Retinal pigment epithelial cell (primary cell): ENCODE measurements around the gene FRMD8.

ENCODE experiments used
- DNase-seq: peaks from one replicate; pipeline ENCODE4 v3.0.0-alpha.2; 2010; ENCODE audit warnings: low read depth
- H3K4me3 ChIP-seq: 2 replicates; pipeline ENCODE4 v1.5.1; 2011; ENCODE audit warnings: mild to moderate bottlenecking, low read length, control low read depth, moderate library complexity
- TF ChIP-seq, protein P1 (sequence below): conservative IDR thresholded peaks from 2 replicates; pipeline ENCODE4 v1.5.1; 2011; ENCODE audit warnings: low read depth, low read length, control low read depth, inconsistent platforms

Gene FRMD8

DNA sequence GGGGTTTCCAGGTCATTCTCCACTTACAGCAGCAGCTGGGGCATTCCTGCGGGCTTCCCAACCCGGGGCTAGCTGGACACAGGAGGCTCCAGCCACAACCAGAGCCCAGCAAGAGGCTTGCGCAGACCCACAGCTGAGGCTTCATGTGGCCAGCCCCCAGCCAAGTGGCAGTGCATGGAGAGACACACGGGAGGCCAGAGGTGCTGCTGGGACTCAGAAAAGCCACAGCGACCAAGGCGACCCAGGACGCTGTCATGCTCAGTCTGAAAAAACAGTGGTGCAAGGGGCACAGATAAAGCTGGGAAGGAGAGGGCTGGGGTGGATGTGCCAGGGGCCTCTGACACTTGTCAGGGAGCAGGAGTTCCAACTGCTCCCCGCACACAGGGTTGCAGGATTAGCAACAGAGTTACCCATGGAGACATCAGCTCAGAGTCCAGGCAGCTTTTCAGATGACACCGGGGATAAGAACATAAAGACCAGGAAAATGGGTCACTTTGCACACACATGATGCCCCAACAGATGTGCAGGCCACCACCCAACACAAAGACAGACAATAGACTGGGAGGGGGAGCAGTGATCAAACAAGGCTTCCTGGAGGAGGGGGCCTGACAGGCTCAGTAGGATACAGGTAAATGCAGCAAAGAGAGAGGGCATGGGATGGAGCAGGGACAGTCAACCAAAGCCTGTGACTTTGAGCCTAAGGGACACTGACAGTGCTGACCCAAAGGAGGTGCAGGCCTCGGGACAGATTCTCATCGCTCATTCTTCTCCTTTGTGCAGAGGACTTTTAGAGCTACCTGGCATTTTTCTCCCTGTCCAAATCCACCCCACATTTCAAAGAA is 29.3 kb downstream of the FRMD8 start:
- peak overlapping the region; percentile 40 for H3K4me3 ChIP-seq
- TF ChIP-seq, protein P1, sequence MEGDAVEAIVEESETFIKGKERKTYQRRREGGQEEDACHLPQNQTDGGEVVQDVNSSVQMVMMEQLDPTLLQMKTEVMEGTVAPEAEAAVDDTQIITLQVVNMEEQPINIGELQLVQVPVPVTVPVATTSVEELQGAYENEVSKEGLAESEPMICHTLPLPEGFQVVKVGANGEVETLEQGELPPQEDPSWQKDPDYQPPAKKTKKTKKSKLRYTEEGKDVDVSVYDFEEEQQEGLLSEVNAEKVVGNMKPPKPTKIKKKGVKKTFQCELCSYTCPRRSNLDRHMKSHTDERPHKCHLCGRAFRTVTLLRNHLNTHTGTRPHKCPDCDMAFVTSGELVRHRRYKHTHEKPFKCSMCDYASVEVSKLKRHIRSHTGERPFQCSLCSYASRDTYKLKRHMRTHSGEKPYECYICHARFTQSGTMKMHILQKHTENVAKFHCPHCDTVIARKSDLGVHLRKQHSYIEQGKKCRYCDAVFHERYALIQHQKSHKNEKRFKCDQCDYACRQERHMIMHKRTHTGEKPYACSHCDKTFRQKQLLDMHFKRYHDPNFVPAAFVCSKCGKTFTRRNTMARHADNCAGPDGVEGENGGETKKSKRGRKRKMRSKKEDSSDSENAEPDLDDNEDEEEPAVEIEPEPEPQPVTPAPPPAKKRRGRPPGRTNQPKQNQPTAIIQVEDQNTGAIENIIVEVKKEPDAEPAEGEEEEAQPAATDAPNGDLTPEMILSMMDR, result no peak
- no peak for DNase-seq

DNA sequence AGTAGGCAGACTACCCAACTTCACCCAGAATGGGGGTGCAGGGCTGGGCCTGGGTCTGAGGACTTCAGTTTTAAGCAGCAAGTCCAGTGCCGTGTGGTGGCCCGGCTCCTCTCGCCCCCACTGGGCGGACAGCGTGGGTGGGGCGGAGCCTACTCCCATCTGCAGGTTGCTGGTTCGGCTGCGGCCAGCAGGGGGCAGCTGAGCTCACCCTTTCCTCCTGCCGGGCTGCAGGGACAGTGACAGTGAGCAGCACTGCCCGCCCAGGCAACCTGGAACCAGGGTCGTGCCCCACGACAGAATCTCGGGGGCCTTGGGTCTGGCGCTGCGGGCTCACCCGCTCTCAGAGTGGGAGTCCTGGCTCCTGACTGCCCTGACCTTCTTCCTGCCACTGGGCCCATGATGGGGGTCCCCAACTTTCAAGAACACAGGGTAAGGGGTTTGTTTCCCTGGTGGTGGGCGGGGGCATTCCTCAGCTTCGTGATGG is 29.9 kb downstream of the FRMD8 start:
- DNase-seq, result no peak
- TF ChIP-seq, protein P1, result peak; percentile 95
- peak overlapping the region; percentile 40 for H3K4me3 ChIP-seq

DNA sequence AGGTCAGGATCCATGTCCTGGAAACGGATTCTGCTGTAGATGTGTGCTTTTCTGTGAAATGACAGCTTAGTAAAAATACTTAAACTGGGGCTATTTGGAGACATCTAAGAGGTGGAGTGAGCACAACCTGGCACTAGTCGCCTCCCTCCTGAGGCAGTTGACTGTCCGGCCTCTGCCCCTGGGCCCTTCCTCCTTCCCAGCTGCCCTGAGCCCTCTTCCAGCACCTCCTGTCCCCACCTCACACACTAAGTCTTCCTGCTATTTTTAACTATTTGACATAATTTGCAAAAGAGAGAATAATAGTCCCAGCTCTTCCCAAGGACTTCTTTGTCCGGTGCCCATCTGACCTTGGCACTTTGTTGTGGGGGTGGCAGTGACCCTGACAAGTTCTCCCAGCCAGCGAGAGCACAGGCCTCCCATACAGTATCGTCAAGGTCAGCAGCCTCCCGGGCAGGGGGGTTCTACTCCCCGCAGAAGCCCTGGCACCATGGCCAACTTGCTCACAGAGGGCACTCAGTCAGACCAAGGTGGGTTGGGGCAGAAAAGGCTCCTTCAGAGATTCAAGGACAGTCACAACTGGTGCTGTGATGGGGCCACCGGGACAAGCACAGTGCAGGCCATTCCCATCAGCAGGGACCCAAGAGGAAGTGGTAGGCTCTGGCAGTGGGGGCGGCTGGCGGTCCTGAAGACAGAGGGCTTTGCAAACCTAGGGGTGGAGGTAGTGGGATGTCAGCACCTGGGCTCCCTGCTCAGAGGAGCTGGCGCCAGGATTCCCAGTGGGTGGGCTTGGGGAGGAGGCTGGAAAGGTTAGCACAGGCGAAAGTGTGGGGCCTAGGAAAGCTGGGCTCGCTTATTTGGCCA is 30.6 kb downstream of the FRMD8 start:
- H3K4me3 ChIP-seq, result peak overlapping the region; percentile 40
- DNase-seq, result no peak
- TF ChIP-seq, protein P1, result no peak

DNA sequence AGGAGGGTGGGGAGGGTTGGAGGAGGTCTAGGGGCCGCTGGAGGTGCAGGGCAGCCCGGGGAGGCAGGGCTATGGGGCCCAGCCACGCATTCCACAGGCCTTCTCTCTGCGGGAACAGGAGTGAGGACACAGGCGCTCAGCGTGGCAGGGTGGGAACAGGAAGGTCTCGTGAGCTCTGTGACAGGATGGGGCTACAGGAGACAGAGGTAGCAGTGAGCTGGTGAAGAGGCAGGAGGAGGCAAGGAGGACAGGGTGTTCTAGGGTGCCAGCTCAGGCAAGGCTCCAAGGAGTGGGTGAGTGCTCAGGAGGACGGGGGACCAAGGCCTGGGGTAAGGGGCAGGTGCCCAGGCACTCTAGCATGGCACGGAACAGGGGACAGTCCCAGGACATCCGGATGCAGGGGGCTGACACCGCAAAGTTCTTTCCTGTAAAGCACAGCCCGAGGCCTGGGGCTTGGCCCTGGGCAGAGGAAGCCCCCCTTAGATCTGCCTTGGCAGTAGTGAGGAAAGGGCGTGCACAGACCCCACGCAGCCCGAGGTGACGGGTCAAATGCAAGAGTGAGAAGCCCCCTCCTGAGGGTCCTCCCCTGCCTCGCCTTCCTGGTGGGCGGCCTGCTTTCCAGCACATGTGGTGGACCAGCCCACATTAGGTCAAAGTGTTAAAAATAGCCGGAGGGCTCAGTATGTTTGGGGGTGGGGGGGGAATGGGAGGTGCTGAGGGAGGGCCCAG is 31.4 kb downstream of the FRMD8 start:
- H3K4me3 ChIP-seq, result peak overlapping the region; percentile 6
- TF ChIP-seq, protein P1, result no peak
- DNase-seq, result no peak

DNA sequence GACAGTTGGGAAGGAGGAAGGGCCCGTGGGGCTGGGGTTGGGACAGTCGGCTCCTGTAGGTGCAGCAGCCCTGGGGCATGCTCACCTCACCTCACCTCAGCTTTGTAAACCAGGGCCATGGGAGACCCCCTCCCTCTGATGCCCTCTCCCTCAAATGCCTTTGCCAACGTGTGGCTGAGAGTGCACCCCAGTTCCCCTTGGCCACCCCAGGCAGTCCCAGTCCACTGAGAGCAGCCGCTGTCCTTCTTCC is 31.9 kb downstream of the FRMD8 start:
- H3K4me3 ChIP-seq, result peak overlapping the region; percentile 2
- DNase-seq, result no peak
- TF ChIP-seq, protein P1, result no peak

DNA sequence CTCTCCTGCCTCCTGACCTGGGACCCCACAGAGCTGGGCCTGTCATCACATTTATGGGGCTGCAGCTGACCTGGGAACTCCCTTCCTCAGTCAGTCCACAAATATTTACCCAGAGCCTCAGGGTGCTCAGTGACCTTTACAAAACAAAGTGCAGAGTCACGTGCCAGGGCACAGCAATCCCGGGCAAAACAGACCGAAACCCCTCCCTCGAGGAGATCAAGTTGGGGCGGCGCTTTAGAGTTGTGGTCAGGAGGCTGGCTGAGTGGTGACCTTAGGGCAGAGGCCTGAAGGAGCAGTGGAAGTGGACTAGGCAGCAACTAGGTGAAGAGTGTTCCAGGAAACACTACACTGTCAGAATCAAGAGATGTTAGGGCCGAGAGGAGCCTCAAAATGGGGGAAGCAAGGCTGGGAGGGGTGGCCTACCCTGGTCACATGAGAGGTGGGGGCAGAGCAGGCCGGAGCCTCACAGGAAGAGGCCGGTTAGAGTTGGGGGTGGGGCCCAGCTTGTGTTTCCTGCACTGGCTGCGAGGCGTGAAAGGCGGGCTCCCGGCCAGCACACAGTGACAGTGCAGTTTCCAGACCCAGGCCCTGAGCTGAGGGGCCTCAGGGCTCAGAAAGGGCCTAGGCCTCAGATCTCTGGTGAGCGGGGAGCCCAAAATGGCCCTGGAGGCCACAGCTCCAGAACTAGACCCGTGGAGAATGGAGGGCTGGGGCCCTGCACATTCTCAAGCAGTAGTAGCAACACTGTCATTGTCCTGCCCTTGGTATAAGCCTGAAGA is 32.4 kb downstream of the FRMD8 start:
- TF ChIP-seq, protein P1, result no peak
- H3K4me3 ChIP-seq, result peak overlapping the region; percentile 24
- peak; percentile 89 for DNase-seq
